ENCODE measurements around the gene FAM3C.
A peak's percentile ranks its signal among the peaks of the same experiment; 100 is the strongest.

The FAM3C gene

GRCh38 chr7:121376979-121377378 lies 19.1 kb downstream of the FAM3C start:
- peak in 1 of 2 donors; percentile 10 for DNase-seq

GRCh38 chr7:121373177-121373576 lies 22.9 kb downstream of the FAM3C start:
- DNase-seq = no peak

- no peak for DNase-seq
These were observed 23.6 kb downstream of the FAM3C start for GRCh38 chr7:121372376-121373010.

GRCh38 chr7:121371883-121372282 lies 24.2 kb downstream of the FAM3C start:
- no peak for DNase-seq

GRCh38 chr7:121371367-121371766 lies 24.7 kb downstream of the FAM3C start:
- no peak for DNase-seq

GRCh38 chr7:121369462-121369861 lies 26.6 kb downstream of the FAM3C start:
- no peak for DNase-seq

GRCh38 chr7:121366852-121367431 lies 29.2 kb downstream of the FAM3C start:
- peak; percentile 10 to 36 for DNase-seq

GRCh38 chr7:121360564-121360963 lies 35.5 kb downstream of the FAM3C start:
- no peak for DNase-seq

GRCh38 chr7:121355574-121355973 lies 40.5 kb downstream of the FAM3C start:
- no peak for DNase-seq

- no peak for DNase-seq
These were observed 43.8 kb downstream of the FAM3C start for GRCh38 chr7:121352323-121352722.

GRCh38 chr7:121351682-121352081 lies 44.4 kb downstream of the FAM3C start:
- no peak for DNase-seq

GRCh38 chr7:121344497-121344896 lies 51.6 kb downstream of the FAM3C start:
- no peak for DNase-seq

- DNase-seq = no peak
These were observed 52.0 kb downstream of the FAM3C start for GRCh38 chr7:121344093-121344492.

- DNase-seq = no peak
These were observed 52.8 kb downstream of the FAM3C start for GRCh38 chr7:121343302-121343701.

- DNase-seq = no peak
These were observed 53.5 kb downstream of the FAM3C start for GRCh38 chr7:121342631-121343030.

GRCh38 chr7:121341933-121342332 lies 54.2 kb downstream of the FAM3C start:
- DNase-seq = no peak

- no peak for DNase-seq
These were observed 57.0 kb downstream of the FAM3C start for GRCh38 chr7:121339082-121339481.

- DNase-seq = no peak
These were observed 58.7 kb downstream of the FAM3C start for GRCh38 chr7:121337398-121337797.

GRCh38 chr7:121336579-121336978 lies 59.5 kb downstream of the FAM3C start:
- DNase-seq = no peak

GRCh38 chr7:121334875-121335648 lies 61.0 kb downstream of the FAM3C start:
- DNase-seq = no peak

- DNase-seq = no peak
These were observed 61.7 kb downstream of the FAM3C start for GRCh38 chr7:121334376-121334775.

- DNase-seq = no peak
These were observed 64.5 kb downstream of the FAM3C start for GRCh38 chr7:121331574-121331973.

GRCh38 chr7:121331048-121331447 lies 65.1 kb downstream of the FAM3C start:
- no peak for DNase-seq
